Stimulated activated effector memory CD8-positive, alpha-beta T cell treated with anti-CD3 and anti-CD28 coated beads, Interleukin-12 subunit alpha, Interleukin-12 subunit beta, amount 100 ng/mL, for 72 hours (primary cell): ENCODE data around the gene XKR8.
A peak's percentile ranks its signal among the peaks of the same experiment; 100 is the strongest.
"Not testable (repeated sequence)": the region's sequence is repeated elsewhere in the genome, so short reads cannot be mapped to it uniquely, and the experiment has no call there.

Experiments used
- ATAC-seq: fragments of 150-1000 bp; cut with Tn5 transposase; 2 replicates; pipeline ENCODE4 v1.10.0; 2021
- DNase-seq, 2 donors: peaks; one replicate each; pipeline ENCODE4 v3.0.0; 2021 to 2022; ENCODE audit warnings: low spot score in 2 of 2
- H3K27ac Mint-ChIP-seq: one replicate; pipeline ENCODE4 v1.8.0; 2022; ENCODE audit warnings: mild to moderate bottlenecking, mixed read lengths
- H3K36me3 Mint-ChIP-seq: one replicate; pipeline ENCODE4 v1.8.0; 2022; ENCODE audit warnings: mild to moderate bottlenecking, mixed read lengths
- H3K4me1 Mint-ChIP-seq: one replicate; pipeline ENCODE4 v1.8.0; 2022; ENCODE audit warnings: mixed read lengths
- H3K4me3 Mint-ChIP-seq: one replicate; pipeline ENCODE4 v1.8.0; 2022; ENCODE audit warnings: mild to moderate bottlenecking, mixed read lengths
- H3K9me3 Mint-ChIP-seq: one replicate; pipeline ENCODE4 v1.8.0; 2022; ENCODE audit warnings: mixed read lengths

XKR8 gene

GRCh38 chr1:27994060-27994459 lies 34.3 kb downstream of the XKR8 start:
- Mint-ChIP-seq H3K36me3 (peaks cover 100% of the 10 kb centered on the region), H3K4me3 (no peak overlapping the region), H3K4me1 (peaks cover 30% of the 10 kb centered on the region), H3K9me3 (no peaks in the 10 kb centered on the region), H3K27ac (peak overlapping the region; percentile 74)
- DNase-seq, result no peak
- ATAC-seq, result no peak

GRCh38 chr1:27994526-27994925 lies 34.8 kb downstream of the XKR8 start:
- DNase-seq, H3K9me3 Mint-ChIP-seq, H3K4me3 Mint-ChIP-seq, ATAC-seq: not testable (repeated sequence)
- peak overlapping the region; percentile 74 for H3K27ac Mint-ChIP-seq
- H3K4me1 Mint-ChIP-seq, result peaks cover 30% of the 10 kb centered on the region
- peaks cover 100% of the 10 kb centered on the region for H3K36me3 Mint-ChIP-seq

GRCh38 chr1:27999055-27999454 lies 39.3 kb downstream of the XKR8 start:
- no peaks in the 10 kb centered on the region for H3K9me3 Mint-ChIP-seq
- no peak for ATAC-seq
- peaks cover 2% of the 10 kb centered on the region for H3K4me1 Mint-ChIP-seq
- no peak for DNase-seq
- H3K4me3 Mint-ChIP-seq, result no peak overlapping the region
- H3K27ac Mint-ChIP-seq, result peak overlapping the region; percentile 45
- peaks cover 95% of the 10 kb centered on the region for H3K36me3 Mint-ChIP-seq

GRCh38 chr1:28002600-28002999 lies 42.8 kb downstream of the XKR8 start:
- no peak overlapping the region for H3K27ac Mint-ChIP-seq
- H3K9me3 Mint-ChIP-seq, result no peaks in the 10 kb centered on the region
- no peak for ATAC-seq
- no peak overlapping the region for H3K4me3 Mint-ChIP-seq
- H3K36me3 Mint-ChIP-seq, result peaks cover 95% of the 10 kb centered on the region
- no peak for DNase-seq
- no peaks in the 10 kb centered on the region for H3K4me1 Mint-ChIP-seq

- ATAC-seq, H3K4me3 Mint-ChIP-seq, H3K9me3 Mint-ChIP-seq, DNase-seq, H3K4me1 Mint-ChIP-seq, H3K27ac Mint-ChIP-seq: not testable (repeated sequence)
- peaks cover 95% of the 10 kb centered on the region for H3K36me3 Mint-ChIP-seq
These were observed 43.3 kb downstream of the XKR8 start for GRCh38 chr1:28003117-28003516.

GRCh38 chr1:28010969-28011368 lies 51.2 kb downstream of the XKR8 start:
- peaks cover 98% of the 10 kb centered on the region for H3K36me3 Mint-ChIP-seq
- DNase-seq, result no peak
- no peak for ATAC-seq
- H3K9me3 Mint-ChIP-seq, result no peaks in the 10 kb centered on the region
- no peaks in the 10 kb centered on the region for H3K4me1 Mint-ChIP-seq
- no peak overlapping the region for H3K27ac Mint-ChIP-seq
- no peak overlapping the region for H3K4me3 Mint-ChIP-seq
